ENCODE results near the gene TXNDC11. TPM values are rescaled to one million over a fixed set of nuclear protein-coding genes. Genes with fewer than 3 reads are reported as not detected.
A peak's percentile ranks its signal among the peaks of the same experiment; 100 is the strongest.

The TXNDC11 gene
- total and polyA plus RNA-seq, 5 donors: 22.0 to 29.4 (median 24.6) TPM

GRCh38 chr16:11688520-11688886 is 54.2 kb downstream of the TXNDC11 start:
- Histone ChIP-seq H3K4me1 (ENCODE audit: control insufficient read depth, insufficient read depth, low read length) (peaks cover 2% of the 10 kb centered on the region), H3K27ac (ENCODE audit: low read length) (no peak overlapping the region), H3K4me3 (ENCODE audit: low read length) (no peak overlapping the region), H3K27me3 (ENCODE audit: control insufficient read depth, insufficient read depth) (no peaks in the 10 kb centered on the region), H3K9me3 (ENCODE audit: control insufficient read depth, low read length) (no peaks in the 10 kb centered on the region)
- ATAC-seq (no peak), DNase-seq (no peak)
- intact Hi-C loops (cut with DNase I): no loop called here
- WGBS: 78% methylated on average over 1 of the region's 1 CpG

DNA sequence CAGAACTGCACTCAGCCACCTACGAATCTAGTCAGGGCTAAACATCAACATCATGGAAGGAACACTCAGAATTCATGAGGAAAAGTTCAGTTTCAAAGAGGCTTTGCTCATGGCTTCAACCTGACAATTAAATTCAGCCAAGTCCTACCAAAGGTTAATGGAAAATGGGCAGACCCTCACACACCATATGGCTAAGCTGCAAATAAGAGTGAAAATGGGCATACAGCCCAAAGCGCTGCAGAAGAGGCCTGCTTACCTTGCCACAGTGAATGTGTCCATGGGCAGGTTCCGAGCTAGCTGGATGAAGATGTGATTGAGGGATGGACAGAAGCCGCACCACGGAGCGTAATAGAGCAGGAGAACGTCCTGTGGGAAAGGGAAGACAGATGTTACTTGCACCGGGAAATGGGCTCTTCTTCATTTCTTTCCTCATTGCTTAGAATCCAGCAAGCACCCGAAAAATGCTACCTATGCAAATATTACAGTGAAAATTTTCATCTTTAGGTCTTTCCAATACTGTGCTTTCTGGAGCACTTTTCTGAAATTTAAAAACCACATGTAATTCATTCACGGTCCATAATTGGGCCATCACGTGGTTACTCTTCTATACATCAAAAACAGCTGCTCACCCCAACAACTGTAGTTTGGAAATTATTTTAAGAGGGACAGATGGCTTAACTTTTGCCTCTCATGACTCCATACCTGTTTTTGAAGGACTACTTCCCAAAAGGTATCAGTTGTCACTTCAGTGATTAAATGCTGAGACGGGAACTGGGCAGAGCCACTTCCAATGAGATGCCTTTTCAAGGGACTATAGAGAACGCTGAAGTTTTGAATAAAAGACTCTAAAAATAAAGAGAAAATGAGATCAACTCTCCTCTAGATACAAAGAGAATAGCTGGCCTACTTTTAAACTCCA is 54.8 kb downstream of the TXNDC11 start:
- DNase-seq (no peak), ATAC-seq (no peak)
- no peak overlapping the region for H3K4me3 ChIP-seq (ENCODE audit: low read length)
- H3K9me3 ChIP-seq (ENCODE audit: control insufficient read depth, low read length): no peaks in the 10 kb centered on the region
- no peak overlapping the region for H3K27ac ChIP-seq (ENCODE audit: low read length)
- WGBS: 82% methylated on average over 13 of the region's 13 CpGs
- H3K27me3 ChIP-seq (ENCODE audit: control insufficient read depth, insufficient read depth): no peaks in the 10 kb centered on the region
- peaks cover 6% of the 10 kb centered on the region for H3K4me1 ChIP-seq (ENCODE audit: control insufficient read depth, insufficient read depth, low read length)
- intact Hi-C loops (cut with DNase I): no loop called here

DNA sequence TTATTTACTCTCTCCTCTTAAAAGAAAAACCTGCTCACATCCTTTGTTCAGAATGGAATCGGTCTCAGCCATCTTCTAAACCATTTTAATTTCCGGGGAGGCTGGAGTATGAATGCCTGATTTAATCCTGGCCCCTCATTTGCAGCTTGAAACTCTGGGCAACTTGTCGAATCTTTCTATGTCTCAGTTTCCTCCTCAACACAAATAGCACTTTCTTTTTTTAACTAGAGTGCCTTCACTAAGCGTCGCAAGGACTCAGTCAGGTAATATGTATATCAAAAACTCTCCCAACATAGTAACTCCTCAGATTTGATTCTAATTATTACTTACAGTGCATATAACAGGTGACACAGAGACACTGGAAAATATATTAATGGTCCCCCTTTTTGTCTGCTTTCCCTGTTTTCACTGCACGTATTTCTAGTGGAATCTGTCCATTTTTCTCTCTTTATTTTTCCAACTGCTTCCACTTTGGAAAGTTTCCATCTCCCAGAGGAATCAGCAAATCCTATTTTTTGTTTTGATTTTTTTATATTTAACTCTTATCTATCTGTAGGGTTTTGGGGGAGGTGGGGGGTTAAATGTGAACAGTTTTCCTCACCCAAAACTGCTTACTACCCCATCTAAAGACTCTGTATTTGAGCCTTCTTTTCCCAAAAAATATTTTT is 55.8 kb downstream of the TXNDC11 start:
- Histone ChIP-seq H3K9me3 (ENCODE audit: control insufficient read depth, low read length) (no peaks in the 10 kb centered on the region), H3K27me3 (ENCODE audit: control insufficient read depth, insufficient read depth) (no peaks in the 10 kb centered on the region), H3K4me1 (ENCODE audit: control insufficient read depth, insufficient read depth, low read length) (peaks cover 6% of the 10 kb centered on the region), H3K27ac (ENCODE audit: low read length) (no peak overlapping the region), H3K4me3 (ENCODE audit: low read length) (no peak overlapping the region)
- WGBS: 55% methylated on average over 6 of the region's 6 CpGs
- intact Hi-C loops (cut with DNase I): no loop called here
- no peak for DNase-seq
- no peak for ATAC-seq

DNA sequence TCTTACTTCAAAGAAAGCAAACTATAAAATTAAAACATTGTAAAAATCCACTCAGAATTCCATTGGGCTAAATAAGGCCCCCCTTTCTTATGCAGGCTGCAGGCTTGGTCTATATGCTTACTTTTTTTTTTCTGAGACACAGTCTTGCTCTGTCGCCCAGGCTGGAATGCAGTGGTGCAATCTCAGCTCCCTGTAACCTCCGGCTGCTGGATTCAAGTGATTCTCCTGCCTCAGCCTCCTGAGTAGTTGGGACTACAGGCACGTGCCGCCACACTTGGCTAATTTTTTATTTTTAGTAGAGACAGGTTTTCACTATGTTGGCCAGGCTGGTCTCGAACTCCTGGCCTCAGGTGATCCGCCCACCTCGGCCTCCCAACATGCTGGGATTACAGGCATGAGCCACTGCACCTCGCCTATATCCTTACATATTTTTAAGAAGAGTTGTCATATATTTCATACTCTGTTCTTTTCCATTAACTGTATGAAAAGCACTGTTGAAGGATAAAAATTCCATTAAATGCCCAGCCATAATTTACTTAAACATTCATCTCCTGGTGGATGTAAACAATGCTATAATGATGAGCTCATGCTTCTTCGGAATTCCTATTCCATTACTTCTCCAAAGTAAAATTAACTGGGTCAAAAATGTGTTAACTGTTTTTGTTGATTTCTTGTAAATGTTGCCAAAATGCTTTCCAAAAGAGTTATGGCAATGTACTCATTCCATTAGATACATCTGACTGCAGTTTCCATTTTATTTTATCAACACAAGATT is 56.6 kb downstream of the TXNDC11 start:
- Histone ChIP-seq H3K27me3 (ENCODE audit: control insufficient read depth, insufficient read depth) (no peaks in the 10 kb centered on the region), H3K27ac (ENCODE audit: low read length) (no peak overlapping the region), H3K4me3 (ENCODE audit: low read length) (no peak overlapping the region), H3K4me1 (ENCODE audit: control insufficient read depth, insufficient read depth, low read length) (peaks cover 10% of the 10 kb centered on the region), H3K9me3 (ENCODE audit: control insufficient read depth, low read length) (no peaks in the 10 kb centered on the region)
- ATAC-seq (no peak), DNase-seq (no peak)
- WGBS: 78% methylated on average over 9 of the region's 9 CpGs
- intact Hi-C loops (cut with DNase I): no loop called here

GRCh38 chr16:11684231-11685025 is 58.2 kb downstream of the TXNDC11 start:
- no peak for DNase-seq
- no peak overlapping the region for H3K4me3 ChIP-seq (ENCODE audit: low read length)
- no peaks in the 10 kb centered on the region for H3K27me3 ChIP-seq (ENCODE audit: control insufficient read depth, insufficient read depth)
- ATAC-seq: no peak
- H3K9me3 ChIP-seq (ENCODE audit: control insufficient read depth, low read length): no peaks in the 10 kb centered on the region
- H3K27ac ChIP-seq (ENCODE audit: low read length): no peak overlapping the region
- 94% methylated on average over 12 of the region's 12 CpGs for WGBS
- H3K4me1 ChIP-seq (ENCODE audit: control insufficient read depth, insufficient read depth, low read length): peaks cover 8% of the 10 kb centered on the region
- intact Hi-C loops (cut with DNase I): no loop called here

GRCh38 chr16:11683145-11683544 is 59.5 kb downstream of the TXNDC11 start:
- DNase-seq (no peak), ATAC-seq (no peak)
- Histone ChIP-seq H3K4me1 (ENCODE audit: control insufficient read depth, insufficient read depth, low read length) (peaks cover 8% of the 10 kb centered on the region), H3K27ac (ENCODE audit: low read length) (no peak overlapping the region), H3K4me3 (ENCODE audit: low read length) (no peak overlapping the region), H3K9me3 (ENCODE audit: control insufficient read depth, low read length) (no peaks in the 10 kb centered on the region), H3K27me3 (ENCODE audit: control insufficient read depth, insufficient read depth) (no peaks in the 10 kb centered on the region)
- intact Hi-C loops (cut with DNase I): no loop called here
- 64% methylated on average over 11 of the region's 11 CpGs for WGBS

- no peak overlapping the region for H3K4me3 ChIP-seq (ENCODE audit: low read length)
- DNase-seq: no peak
- no peaks in the 10 kb centered on the region for H3K9me3 ChIP-seq (ENCODE audit: control insufficient read depth, low read length)
- no peaks in the 10 kb centered on the region for H3K27me3 ChIP-seq (ENCODE audit: control insufficient read depth, insufficient read depth)
- no peak for ATAC-seq
- intact Hi-C loops (cut with DNase I): no loop called here
- WGBS: 44% methylated on average over 5 of the region's 5 CpGs
- peaks cover 10% of the 10 kb centered on the region for H3K4me1 ChIP-seq (ENCODE audit: control insufficient read depth, insufficient read depth, low read length)
- no peak overlapping the region for H3K27ac ChIP-seq (ENCODE audit: low read length)
These were observed 60.0 kb downstream of the TXNDC11 start for GRCh38 chr16:11682655-11683096.

DNA sequence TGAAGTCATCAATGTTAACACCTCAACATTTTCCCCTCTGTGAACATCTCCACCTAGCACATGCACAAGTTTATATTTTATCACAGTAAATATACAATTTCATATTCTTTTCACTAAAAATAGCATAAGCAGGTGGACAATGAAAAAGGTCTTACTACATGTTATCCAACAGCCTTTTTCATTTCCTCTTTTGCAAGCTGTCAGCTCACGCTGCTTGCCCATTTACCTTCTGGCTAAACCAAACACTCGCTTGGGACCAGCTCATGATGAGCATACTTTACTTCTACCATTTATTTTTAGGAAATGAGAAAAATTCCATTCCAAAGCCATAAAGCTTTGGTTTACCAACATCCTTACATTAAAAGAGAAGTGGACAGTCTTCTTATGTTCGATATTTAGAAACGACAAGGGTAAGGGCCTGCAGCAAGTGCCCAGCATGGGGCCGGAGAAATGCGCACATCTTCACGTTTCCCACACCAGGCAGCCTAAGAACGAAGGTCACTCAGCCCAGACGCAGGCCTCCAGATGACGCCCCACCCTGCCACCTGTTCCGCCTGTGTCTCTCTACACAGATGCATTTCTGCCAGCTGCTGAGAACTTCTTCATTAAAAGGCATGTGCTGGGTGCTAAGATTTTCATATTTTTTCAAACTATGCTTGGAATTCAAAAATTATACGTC is 60.5 kb downstream of the TXNDC11 start:
- DNase-seq (no peak), ATAC-seq (no peak)
- Histone ChIP-seq H3K4me1 (ENCODE audit: control insufficient read depth, insufficient read depth, low read length) (peaks cover 10% of the 10 kb centered on the region), H3K4me3 (ENCODE audit: low read length) (no peak overlapping the region), H3K27me3 (ENCODE audit: control insufficient read depth, insufficient read depth) (no peaks in the 10 kb centered on the region), H3K27ac (ENCODE audit: low read length) (peak overlapping the region; percentile 28), H3K9me3 (ENCODE audit: control insufficient read depth, low read length) (no peaks in the 10 kb centered on the region)
- 85% methylated on average over 12 of the region's 12 CpGs for WGBS
- intact Hi-C loops (cut with DNase I): no loop called here

- Histone ChIP-seq H3K4me1 (ENCODE audit: control insufficient read depth, insufficient read depth, low read length) (peaks cover 10% of the 10 kb centered on the region), H3K27ac (ENCODE audit: low read length) (no peak overlapping the region), H3K27me3 (ENCODE audit: control insufficient read depth, insufficient read depth) (no peaks in the 10 kb centered on the region), H3K9me3 (ENCODE audit: control insufficient read depth, low read length) (no peaks in the 10 kb centered on the region), H3K4me3 (ENCODE audit: low read length) (no peak overlapping the region)
- intact Hi-C loops (cut with DNase I): no loop called here
- 59% methylated on average over 2 of the region's 2 CpGs for WGBS
- DNase-seq: peak in 2 of 3 donors; percentile 45 to 54
- ATAC-seq: peak in 1 of 2 donors; percentile 25
These were observed 61.1 kb downstream of the TXNDC11 start for GRCh38 chr16:11681556-11681955.
